K562 (cell line): ENCODE data around the gene IQUB. TPM values are rescaled to one million over a fixed set of nuclear protein-coding genes. Genes with fewer than 3 reads are reported as not detected.
A peak's percentile ranks its signal among the peaks of the same experiment; 100 is the strongest.

ENCODE experiments used
- ATAC-seq: fragments of 200-7000 bp; cut with Tn5 transposase; 3 replicates; pipeline ENCODE4 v1.9.1; 2020; ENCODE audit warnings: moderate library complexity
- BruUV-seq: library from RNA; stranded (reverse); fragments of 400-500 nt; replicated peaks from 2 replicates; lab custom pipeline; 2021; lab: Mats Ljungman, UMichigan
- CTCF ChIA-PET: fragments of 300-600 bp; formaldehyde crosslinking; extraction: SDS; loops from one replicate; lab custom pipeline; 2021; ENCODE audit warnings: low intra/inter-chr PET ratio; lab: Yijun Ruan, JAX
- POLR2A ChIA-PET: fragments of 300-600, 350-650 bp; sonication (Branson Sonifier 250); formaldehyde crosslinking; extraction: SDS; loops from one replicate; lab custom pipeline; 2021; ENCODE audit warnings: antibody characterized with exemption, inconsistent platforms; lab: Yijun Ruan, JAX
- DNase-seq, 4 experiments: peaks; one replicate each; pipeline versions ENCODE4 v3.0.0 to v3.0.0-alpha.2; 2011 to 2018; ENCODE audit warnings: low spot score in 3 of 4, mixed read lengths in 3 of 4; ENCODE audit errors: extremely low read depth in 1 of 4
- FAIRE-seq: peaks from 2 replicates; lab custom pipeline; 2011; peaks lifted over from hg19 to GRCh38; lab: Jason Lieb, UNC
- H2AFZ ChIP-seq: 2 replicates; pipeline ENCODE4 v1.6.0; 2011; ENCODE audit warnings: low read depth, low read length, control low read depth, inconsistent platforms
- H3K27ac ChIP-seq: fragments of 200-600 bp; 3 replicates; pipeline ENCODE4 v1.8.0; 2011; ENCODE audit warnings: low read depth, mild to moderate bottlenecking, control low read depth, inconsistent platforms, low read length, moderate library complexity, mixed read lengths; ENCODE audit errors: extremely low read depth
- H3K27me3 ChIP-seq, 2 experiments: fragments of 300-600 bp in 1 of 2; 2 replicates in 1 of 2; 3 replicates in 1 of 2; pipeline versions ENCODE4 v1.6.0 to v1.8.0; 2011; ENCODE audit warnings: inconsistent platforms in 2 of 2, low read length in 2 of 2, mild to moderate bottlenecking in 1 of 2, mixed read lengths in 1 of 2, moderate library complexity in 1 of 2; ENCODE audit not compliant: control insufficient read depth in 2 of 2, insufficient read depth in 2 of 2
- H3K36me3 ChIP-seq: fragments of 300-600 bp; 3 replicates; pipeline ENCODE4 v1.8.0; 2011; ENCODE audit warnings: mild to moderate bottlenecking, low read length, inconsistent platforms; ENCODE audit not compliant: control insufficient read depth, insufficient read depth
- H3K4me1 ChIP-seq, 2 experiments: fragments of 200-600 bp in 1 of 2; replicated peaks in 1 of 2; 2 replicates in 1 of 2; 3 replicates in 1 of 2; pipeline versions ENCODE4 v1.5.1 to v1.8.0; 2011; ENCODE audit warnings: inconsistent platforms in 2 of 2, low read length in 2 of 2, mild to moderate bottlenecking in 1 of 2, mixed read lengths in 1 of 2, moderate library complexity in 1 of 2; ENCODE audit not compliant: control insufficient read depth in 2 of 2, insufficient read depth in 2 of 2
- H3K4me2 ChIP-seq: 2 replicates; pipeline ENCODE4 v1.6.1; 2011; ENCODE audit warnings: low read length, control low read depth, inconsistent platforms, mixed read lengths; ENCODE audit not compliant: insufficient read depth
- H3K4me3 ChIP-seq: fragments of 200-600 bp; sonication (generic), shearing (Covaris generic); 2 replicates; pipeline ENCODE4 v1.5.1; 2016; ENCODE audit warnings: control low read depth, inconsistent platforms
- H3K79me2 ChIP-seq: fragments of 200-600 bp; 3 replicates; pipeline ENCODE4 v1.8.0; 2011; ENCODE audit warnings: low read length, inconsistent platforms; ENCODE audit not compliant: control insufficient read depth, insufficient read depth
- H3K9ac ChIP-seq, 2 experiments: 2 replicates each; pipeline versions ENCODE4 v1.6.0 to v1.6.1; 2011; ENCODE audit warnings: low read depth in 2 of 2, low read length in 2 of 2, control low read depth in 1 of 2, inconsistent platforms in 1 of 2, mild to moderate bottlenecking in 1 of 2, mixed read lengths in 1 of 2; ENCODE audit not compliant: insufficient read depth in 1 of 2
- H3K9me1 ChIP-seq: one replicate; pipeline ENCODE4 v1.6.0; 2011; ENCODE audit warnings: inconsistent platforms, mild to moderate bottlenecking, low read length, moderate library complexity; ENCODE audit not compliant: control insufficient read depth, insufficient read depth
- H3K9me3 ChIP-seq: replicated peaks from 2 replicates; pipeline ENCODE4 v1.5.1; 2011; ENCODE audit warnings: low read depth, low read length, inconsistent platforms; ENCODE audit not compliant: control insufficient read depth, insufficient read depth
- H4K20me1 ChIP-seq: replicated peaks from 2 replicates; pipeline ENCODE4 v1.6.1; 2011; ENCODE audit warnings: low read length, inconsistent platforms, mixed read lengths; ENCODE audit not compliant: control insufficient read depth, insufficient read depth
- CHD2 ChIP-seq: IDR thresholded peaks from 2 replicates; pipeline ENCODE4 v1.6.1; 2011; ENCODE audit warnings: low read depth, low read length
- ETV6 ChIP-seq, 3 experiments: fragments of 150-350 bp in 1 of 3; sonication (generic) in 1 of 3; formaldehyde crosslinking in 1 of 3; IDR thresholded peaks; 2 replicates each; pipeline versions ENCODE4 v1.6.1 to v1.8.0; 2014 to 2022; ENCODE audit warnings: borderline replicate concordance in 2 of 3, low read depth in 2 of 3, antibody characterized with exemption in 1 of 3, low read length in 1 of 3, mild to moderate bottlenecking in 1 of 3, missing genetic modification reagents in 1 of 3
- MYNN ChIP-seq, 2 experiments: sonication (generic); formaldehyde crosslinking in 1 of 2; IDR thresholded peaks; 2 replicates each; pipeline versions ENCODE4 v1.5.0 to v1.6.1; 2016 to 2020; ENCODE audit warnings: antibody characterized with exemption in 1 of 2, missing genetic modification reagents in 1 of 2
- NRF1 ChIP-seq, 2 experiments: fragments of 450-650 bp; IDR thresholded peaks in 1 of 2; conservative IDR thresholded peaks in 1 of 2; 2 replicates each; pipeline ENCODE4 v1.6.1; 2014; ENCODE audit warnings: mild to moderate bottlenecking in 2 of 2
- PHF21A ChIP-seq: fragments of 450-650 bp; IDR thresholded peaks from 2 replicates; pipeline ENCODE4 v1.6.1; 2017; ENCODE audit warnings: low read depth, borderline replicate concordance
- RFX7 ChIP-seq: fragments of 250-450 bp; sonication (Bioruptor Pico); IDR thresholded peaks from 2 replicates; pipeline ENCODE4 v1.5.1; 2021; ENCODE audit warnings: mild to moderate bottlenecking
- WGBS: fragments of 100-300 bp; shearing (Covaris generic); methylation state at CpG from one replicate; pipeline ENCODE4 v1.1.6; 2016; ENCODE audit warnings: low coverage, mixed read lengths; ENCODE audit not compliant: insufficient coverage; ENCODE audit errors: missing lambda C conversion rate; 5-methylcytosine and 5-hydroxymethylcytosine counted together
- in situ Hi-C: fragments of 300-500 bp; cut with MboI; formaldehyde crosslinking; loops from 4 replicates; pipeline ENCODE4 v1.15.0; 2018; ENCODE audit warnings: inconsistent platforms, mixed read lengths
- intact Hi-C: fragments of 100-400 bp; cut with micrococcal nuclease; formaldehyde crosslinking; loops from 2 replicates; pipeline ENCODE4 v1.14.2; 2022
- polyA plus RNA-seq, 8 experiments: library from polyadenylated mRNA; depleted of rRNA in 4 of 8; stranded (reverse) in 5 of 8; unstranded in 3 of 8; fragments of >200 nt; fragmentation: Nextera tagmentation in 2 of 8; fragmentation: Illumina TruSeq in 1 of 8; extraction: Ambion mirVana in 2 of 8; extraction: Trizol in 1 of 8; gene quantifications; 2 replicates each; pipeline versions ENCODE4 v1.2.1 to v1.2.3, GENCODE V29; 2011 to 2014; ENCODE audit warnings: inconsistent platforms in 1 of 8, missing spikeins in 1 of 8
- total RNA-seq, 7 experiments: library from RNA; depleted of rRNA in 6 of 7; stranded (reverse); fragments of >200 nt in 6 of 7; fragmentation: Illumina TruSeq in 2 of 7; extraction: Trizol in 2 of 7; gene quantifications; 2 replicates each; pipeline versions ENCODE4 v1.2.1 to v1.2.3, GENCODE V29; 2011 to 2021; ENCODE audit warnings: low replicate concordance in 1 of 7
- TF ChIP-seq, protein P1 (sequence below): fragments of 250-450 bp; sonication (Bioruptor Pico); IDR thresholded peaks from 2 replicates; pipeline ENCODE4 v1.9.0; 2021; ENCODE audit warnings: mild to moderate bottlenecking
- TF ChIP-seq, protein P2 (sequence below): fragments of 450-650 bp; IDR thresholded peaks from 2 replicates; pipeline ENCODE4 v1.6.1; 2016; ENCODE audit warnings: mild to moderate bottlenecking, moderate library complexity

The IQUB gene
- total and polyA plus RNA-seq, 9 of the 15 experiments (the other 6 are each of a cell fraction or from before 2014, with no cell fraction given): 0.62 to 2.6 (median 1.4) TPM

DNA sequence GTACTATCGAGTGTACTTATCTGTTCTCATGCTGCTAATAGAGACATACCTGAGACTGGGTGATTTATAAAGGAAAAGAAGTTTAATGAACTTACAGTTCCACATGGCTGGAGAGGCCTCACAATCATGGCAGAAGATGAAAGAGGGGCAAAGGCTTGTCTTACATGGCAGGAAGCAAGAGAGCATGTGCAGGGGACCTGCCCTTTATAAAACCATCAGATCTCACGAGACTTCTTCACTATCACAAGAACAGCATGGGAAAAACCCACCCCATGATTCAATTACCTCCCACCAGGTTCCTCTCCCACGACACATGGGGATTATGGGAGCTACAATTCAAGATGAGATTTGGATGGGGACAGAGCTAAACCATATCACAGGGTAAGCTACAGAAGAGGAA, 18.8 kb upstream of the IQUB start:
- Histone ChIP-seq H3K9me3 (no peaks in the 10 kb centered on the region), H3K4me2 (peak overlapping the region; percentile 59), H3K4me3 (no peak overlapping the region), H3K79me2 (peaks cover 93% of the 10 kb centered on the region), H3K27me3 (no peaks in the 10 kb centered on the region), H3K36me3 (peaks cover 76% of the 10 kb centered on the region), H3K27ac (peak overlapping the region; percentile 23), H3K9me1 (no peaks in the 10 kb centered on the region), H3K4me1 (peaks cover 13 to 28% of the 10 kb centered on the region in 2 experiments), H2AFZ (no peak overlapping the region), H3K9ac (peak overlapping the region in 1 of 2 experiments; percentile 5; a peak in 1 of 4 replicates), H4K20me1 (no peaks in the 10 kb centered on the region)
- ATAC-seq (peak; percentile 2), DNase-seq (peak in 1 of 4 experiments; percentile 51), FAIRE-seq (no peak)
- CTCF ChIA-PET: no interaction called here
- no TSS peak for BruUV-seq
- in situ Hi-C loops: no loop called here
- 17% methylated on average over 3 of the region's 3 CpGs for WGBS
- POLR2A ChIA-PET: interaction anchor here (0.6 to 2.3 kb wide), 7 partner anchors 10 to 84 kb away, joined by 3 to 13 read pairs (median 3); partner anchors contain the start of gene IQUB
- intact Hi-C loops: no loop called here
- TF ChIP-seq, protein P1, sequence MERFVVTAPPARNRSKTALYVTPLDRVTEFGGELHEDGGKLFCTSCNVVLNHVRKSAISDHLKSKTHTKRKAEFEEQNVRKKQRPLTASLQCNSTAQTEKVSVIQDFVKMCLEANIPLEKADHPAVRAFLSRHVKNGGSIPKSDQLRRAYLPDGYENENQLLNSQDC: 0 out of 2 replicates have a peak, but pooled peaks have one; percentile 41
- TF ChIP-seq MYNN (IDR thresholded peaks at IDR 0.05) (no peak), MYNN (CRISPR knock-in tag; IDR thresholded peaks at IDR 0.05) (no peak), CHD2 (peak; percentile 68), ETV6 (IDR thresholded peaks at IDR 0.05; ENCODE audit: borderline replicate concordance in 1 of 2, low read depth in 2 of 2, low read length in 1 of 2) (0 out of 4 replicates have a peak, but pooled peaks of 1 of the 2 experiments have one; percentile 23), ETV6 (CRISPR knock-in tag; IDR thresholded peaks at IDR 0.05; ENCODE audit: borderline replicate concordance) (no peak), NRF1 (conservative IDR thresholded peaks at IDR 0.05 in 1 of 2, IDR thresholded peaks at IDR 0.05 in 1 of 2) (peak; percentile 61 to 65), RFX7 (CRISPR knock-in tag) (no peak), PHF21A (peak; percentile 35; the same call in 1 of the 2 replicates)
- TF ChIP-seq, protein P2, sequence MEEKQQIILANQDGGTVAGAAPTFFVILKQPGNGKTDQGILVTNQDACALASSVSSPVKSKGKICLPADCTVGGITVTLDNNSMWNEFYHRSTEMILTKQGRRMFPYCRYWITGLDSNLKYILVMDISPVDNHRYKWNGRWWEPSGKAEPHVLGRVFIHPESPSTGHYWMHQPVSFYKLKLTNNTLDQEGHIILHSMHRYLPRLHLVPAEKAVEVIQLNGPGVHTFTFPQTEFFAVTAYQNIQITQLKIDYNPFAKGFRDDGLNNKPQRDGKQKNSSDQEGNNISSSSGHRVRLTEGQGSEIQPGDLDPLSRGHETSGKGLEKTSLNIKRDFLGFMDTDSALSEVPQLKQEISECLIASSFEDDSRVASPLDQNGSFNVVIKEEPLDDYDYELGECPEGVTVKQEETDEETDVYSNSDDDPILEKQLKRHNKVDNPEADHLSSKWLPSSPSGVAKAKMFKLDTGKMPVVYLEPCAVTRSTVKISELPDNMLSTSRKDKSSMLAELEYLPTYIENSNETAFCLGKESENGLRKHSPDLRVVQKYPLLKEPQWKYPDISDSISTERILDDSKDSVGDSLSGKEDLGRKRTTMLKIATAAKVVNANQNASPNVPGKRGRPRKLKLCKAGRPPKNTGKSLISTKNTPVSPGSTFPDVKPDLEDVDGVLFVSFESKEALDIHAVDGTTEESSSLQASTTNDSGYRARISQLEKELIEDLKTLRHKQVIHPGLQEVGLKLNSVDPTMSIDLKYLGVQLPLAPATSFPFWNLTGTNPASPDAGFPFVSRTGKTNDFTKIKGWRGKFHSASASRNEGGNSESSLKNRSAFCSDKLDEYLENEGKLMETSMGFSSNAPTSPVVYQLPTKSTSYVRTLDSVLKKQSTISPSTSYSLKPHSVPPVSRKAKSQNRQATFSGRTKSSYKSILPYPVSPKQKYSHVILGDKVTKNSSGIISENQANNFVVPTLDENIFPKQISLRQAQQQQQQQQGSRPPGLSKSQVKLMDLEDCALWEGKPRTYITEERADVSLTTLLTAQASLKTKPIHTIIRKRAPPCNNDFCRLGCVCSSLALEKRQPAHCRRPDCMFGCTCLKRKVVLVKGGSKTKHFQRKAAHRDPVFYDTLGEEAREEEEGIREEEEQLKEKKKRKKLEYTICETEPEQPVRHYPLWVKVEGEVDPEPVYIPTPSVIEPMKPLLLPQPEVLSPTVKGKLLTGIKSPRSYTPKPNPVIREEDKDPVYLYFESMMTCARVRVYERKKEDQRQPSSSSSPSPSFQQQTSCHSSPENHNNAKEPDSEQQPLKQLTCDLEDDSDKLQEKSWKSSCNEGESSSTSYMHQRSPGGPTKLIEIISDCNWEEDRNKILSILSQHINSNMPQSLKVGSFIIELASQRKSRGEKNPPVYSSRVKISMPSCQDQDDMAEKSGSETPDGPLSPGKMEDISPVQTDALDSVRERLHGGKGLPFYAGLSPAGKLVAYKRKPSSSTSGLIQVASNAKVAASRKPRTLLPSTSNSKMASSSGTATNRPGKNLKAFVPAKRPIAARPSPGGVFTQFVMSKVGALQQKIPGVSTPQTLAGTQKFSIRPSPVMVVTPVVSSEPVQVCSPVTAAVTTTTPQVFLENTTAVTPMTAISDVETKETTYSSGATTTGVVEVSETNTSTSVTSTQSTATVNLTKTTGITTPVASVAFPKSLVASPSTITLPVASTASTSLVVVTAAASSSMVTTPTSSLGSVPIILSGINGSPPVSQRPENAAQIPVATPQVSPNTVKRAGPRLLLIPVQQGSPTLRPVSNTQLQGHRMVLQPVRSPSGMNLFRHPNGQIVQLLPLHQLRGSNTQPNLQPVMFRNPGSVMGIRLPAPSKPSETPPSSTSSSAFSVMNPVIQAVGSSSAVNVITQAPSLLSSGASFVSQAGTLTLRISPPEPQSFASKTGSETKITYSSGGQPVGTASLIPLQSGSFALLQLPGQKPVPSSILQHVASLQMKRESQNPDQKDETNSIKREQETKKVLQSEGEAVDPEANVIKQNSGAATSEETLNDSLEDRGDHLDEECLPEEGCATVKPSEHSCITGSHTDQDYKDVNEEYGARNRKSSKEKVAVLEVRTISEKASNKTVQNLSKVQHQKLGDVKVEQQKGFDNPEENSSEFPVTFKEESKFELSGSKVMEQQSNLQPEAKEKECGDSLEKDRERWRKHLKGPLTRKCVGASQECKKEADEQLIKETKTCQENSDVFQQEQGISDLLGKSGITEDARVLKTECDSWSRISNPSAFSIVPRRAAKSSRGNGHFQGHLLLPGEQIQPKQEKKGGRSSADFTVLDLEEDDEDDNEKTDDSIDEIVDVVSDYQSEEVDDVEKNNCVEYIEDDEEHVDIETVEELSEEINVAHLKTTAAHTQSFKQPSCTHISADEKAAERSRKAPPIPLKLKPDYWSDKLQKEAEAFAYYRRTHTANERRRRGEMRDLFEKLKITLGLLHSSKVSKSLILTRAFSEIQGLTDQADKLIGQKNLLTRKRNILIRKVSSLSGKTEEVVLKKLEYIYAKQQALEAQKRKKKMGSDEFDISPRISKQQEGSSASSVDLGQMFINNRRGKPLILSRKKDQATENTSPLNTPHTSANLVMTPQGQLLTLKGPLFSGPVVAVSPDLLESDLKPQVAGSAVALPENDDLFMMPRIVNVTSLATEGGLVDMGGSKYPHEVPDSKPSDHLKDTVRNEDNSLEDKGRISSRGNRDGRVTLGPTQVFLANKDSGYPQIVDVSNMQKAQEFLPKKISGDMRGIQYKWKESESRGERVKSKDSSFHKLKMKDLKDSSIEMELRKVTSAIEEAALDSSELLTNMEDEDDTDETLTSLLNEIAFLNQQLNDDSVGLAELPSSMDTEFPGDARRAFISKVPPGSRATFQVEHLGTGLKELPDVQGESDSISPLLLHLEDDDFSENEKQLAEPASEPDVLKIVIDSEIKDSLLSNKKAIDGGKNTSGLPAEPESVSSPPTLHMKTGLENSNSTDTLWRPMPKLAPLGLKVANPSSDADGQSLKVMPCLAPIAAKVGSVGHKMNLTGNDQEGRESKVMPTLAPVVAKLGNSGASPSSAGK: 0 out of 2 replicates have a peak, but pooled peaks have one; percentile 16
